Lung (tissue), 12 donors: ENCODE results near the gene CDC42SE2. TPM values are rescaled to one million over a fixed set of nuclear protein-coding genes. Genes with fewer than 3 reads are reported as not detected.

ENCODE experiments used
- ATAC-seq: fragments of 200-7000 bp; cut with Tn5 transposase; one replicate; pipeline ENCODE4 v1.9.1; 2020; ENCODE audit warnings: moderate number of reproducible peaks; ENCODE audit not compliant: insufficient read depth, low FRiP score
- DNase-seq, 3 donors: peaks; one replicate each; pipeline ENCODE4 v3.0.0-alpha.2; 2013 to 2017
- H3K27ac ChIP-seq, 2 donors: one replicate each; pipeline ENCODE4 v1.5.1; 2013; ENCODE audit warnings: mild to moderate bottlenecking in 2 of 2, moderate library complexity in 2 of 2, control low read depth in 1 of 2, inconsistent platforms in 1 of 2, low read depth in 1 of 2, low read length in 1 of 2
- H3K27me3 ChIP-seq, 3 donors: one replicate each; pipeline ENCODE4 v1.5.1; 2013; ENCODE audit warnings: low read length in 2 of 3; ENCODE audit not compliant: control insufficient read depth in 3 of 3, insufficient read depth in 3 of 3
- H3K36me3 ChIP-seq, 4 donors: one replicate each; pipeline ENCODE4 v1.5.1; 2013; ENCODE audit warnings: low read length in 4 of 4, mild to moderate bottlenecking in 1 of 4, moderate library complexity in 1 of 4; ENCODE audit not compliant: control insufficient read depth in 4 of 4, insufficient read depth in 4 of 4
- H3K4me1 ChIP-seq, 5 donors: one replicate each; pipeline ENCODE4 v1.5.1; 2013; ENCODE audit warnings: low read length in 5 of 5, mild to moderate bottlenecking in 2 of 5, moderate library complexity in 1 of 5; ENCODE audit not compliant: control insufficient read depth in 5 of 5, insufficient read depth in 5 of 5
- H3K4me3 ChIP-seq: one replicate; pipeline ENCODE4 v1.5.1; 2013; ENCODE audit warnings: mild to moderate bottlenecking, control low read depth, moderate library complexity
- H3K9ac ChIP-seq, 2 donors: one replicate each; pipeline ENCODE4 v1.5.1; 2013; ENCODE audit warnings: low read length in 2 of 2, control low read depth in 1 of 2; ENCODE audit not compliant: insufficient read depth in 1 of 2
- H3K9me3 ChIP-seq, 4 donors: one replicate each; pipeline ENCODE4 v1.5.1; 2013; ENCODE audit warnings: low read length in 3 of 4, mild to moderate bottlenecking in 1 of 4, moderate library complexity in 1 of 4; ENCODE audit not compliant: control insufficient read depth in 4 of 4, insufficient read depth in 3 of 4
- CTCF ChIP-seq: IDR thresholded peaks from 2 replicates; pipeline ENCODE4 v1.5.1; 2012; ENCODE audit warnings: mild to moderate bottlenecking; ENCODE audit errors: control extremely low read depth, extremely low read depth
- WGBS, 2 donors: extraction: QIAGEN DNeasy Blood & Tissue Kit; methylation state at CpG; one replicate each; pipeline ENCODE4 v1.1.7; 2013; 5-methylcytosine and 5-hydroxymethylcytosine counted together
- polyA plus RNA-seq, 2 donors: library from polyadenylated mRNA; stranded (reverse); fragments of 200-250 nt; gene quantifications; one replicate each; pipeline ENCODE4 v1.2.1, GENCODE V29; 2013
- total RNA-seq, 2 donors: library from RNA; depleted of rRNA in 1 of 2; stranded (reverse); fragments of >200 nt in 1 of 2; gene quantifications; one replicate each; pipeline ENCODE4 v1.2.1, GENCODE V29; 2014 to 2021
- donor health status: control.
- donor health status: control.
- donor health status: Bipolar disorder and iron deficiency.
- donor health status: healthy.
- donor health status: DM: yes; HTN: yes; CAD: no.

Gene CDC42SE2
- total and polyA plus RNA-seq, 4 donors = 18.1 to 58.9 (median 28.4) TPM

GRCh38 chr5:131355971-131356528, 92.2 kb downstream of the CDC42SE2 start:
- no peak overlapping the region for H3K4me3 ChIP-seq
- peaks cover 0 to 7% (median 0%) of the 10 kb centered on the region in 4 donors for H3K36me3 ChIP-seq
- H3K27ac ChIP-seq = no peak overlapping the region
- no peaks in the 10 kb centered on the region for H3K9me3 ChIP-seq
- no peaks in the 10 kb centered on the region for H3K27me3 ChIP-seq
- no peak for ATAC-seq
- TF ChIP-seq CTCF = no peak
- 34 to 44% methylated on average over 1 of the region's 1 CpG for WGBS, 2 donors
- no peak overlapping the region for H3K9ac ChIP-seq
- H3K4me1 ChIP-seq = peaks cover 0 to 7% (median 1%) of the 10 kb centered on the region in 5 donors
- peak in 1 of 3 donors; percentile 22 for DNase-seq

GRCh38 chr5:131356619-131357018, 92.8 kb downstream of the CDC42SE2 start:
- Histone ChIP-seq H3K4me1 (peaks cover 0 to 7% (median 1%) of the 10 kb centered on the region in 5 donors), H3K27me3 (no peaks in the 10 kb centered on the region), H3K9ac (no peak overlapping the region), H3K4me3 (no peak overlapping the region), H3K9me3 (no peaks in the 10 kb centered on the region), H3K27ac (no peak overlapping the region), H3K36me3 (peaks cover 0 to 7% (median 3%) of the 10 kb centered on the region in 4 donors)
- WGBS, 2 donors = 80 to 94% methylated on average over 1 of the region's 1 CpG
- no peak for DNase-seq
- TF ChIP-seq CTCF = no peak
- no peak for ATAC-seq

GRCh38 chr5:131357739-131358561, 94.1 kb downstream of the CDC42SE2 start:
- 39 to 56% methylated on average over 5 of the region's 5 CpGs for WGBS, 2 donors
- Histone ChIP-seq H3K27ac (no peak overlapping the region), H3K9ac (no peak overlapping the region), H3K9me3 (no peaks in the 10 kb centered on the region), H3K27me3 (no peaks in the 10 kb centered on the region), H3K36me3 (peaks cover 0 to 7% (median 5%) of the 10 kb centered on the region in 4 donors), H3K4me1 (peaks cover 0 to 7% (median 1%) of the 10 kb centered on the region in 5 donors), H3K4me3 (no peak overlapping the region)
- ATAC-seq (no peak), DNase-seq (no peak)
- no peak for TF ChIP-seq CTCF
